GM19455 (cell line): ENCODE measurements around the gene RPL36.
A peak's percentile ranks its signal among the peaks of the same experiment; 100 is the strongest.

Source experiments
- ATAC-seq: cut with Tn5 transposase; IDR thresholded peaks from one replicate; pipeline ENCODE4 v1.9.1; 2021; ENCODE audit not compliant: unreplicated experiment

Gene RPL36

GRCh38 chr19:5673752-5674151, 16.3 kb upstream of the RPL36 start:
- no peak for ATAC-seq

- no peak for ATAC-seq
Measured at GRCh38 chr19:5674714-5675113, 15.4 kb upstream of the RPL36 start.

GRCh38 chr19:5676105-5676771, 13.9 kb upstream of the RPL36 start:
- ATAC-seq = no peak

GRCh38 chr19:5676772-5677105, 13.4 kb upstream of the RPL36 start:
- no peak for ATAC-seq

GRCh38 chr19:5677136-5677535, 13.0 kb upstream of the RPL36 start:
- no peak for ATAC-seq

- ATAC-seq = no peak
Measured at GRCh38 chr19:5677580-5677979, 12.5 kb upstream of the RPL36 start.

GRCh38 chr19:5678071-5678718, 11.9 kb upstream of the RPL36 start:
- ATAC-seq = no peak

- ATAC-seq = no peak
Measured at GRCh38 chr19:5679289-5680083, 10.6 kb upstream of the RPL36 start.

GRCh38 chr19:5680084-5680436, 10.0 kb upstream of the RPL36 start:
- ATAC-seq = no peak

GRCh38 chr19:5680437-5681368, 9.4 kb upstream of the RPL36 start, which contains the start of the genes HSD11B1L and MICOS13:
Gene HSD11B1L (plus strand): TSS chr19:5681027. CDS start chr19:5684833, 3,806 bp downstream.
Gene MICOS13 (minus strand): TSS chr19:5680516. CDS start chr19:5680486, 30 bp downstream.
- peak; percentile 76 for ATAC-seq

GRCh38 chr19:5681391-5682106, 8.5 kb upstream of the RPL36 start:
- no peak for ATAC-seq

GRCh38 chr19:5682107-5682482, 8.0 kb upstream of the RPL36 start:
- ATAC-seq = no peak

GRCh38 chr19:5683177-5683886, 6.8 kb upstream of the RPL36 start:
- no peak for ATAC-seq

- no peak for ATAC-seq
Measured at GRCh38 chr19:5684694-5685430, 5.2 kb upstream of the RPL36 start.

- ATAC-seq = no peak
Measured at GRCh38 chr19:5686326-5686646, 3.8 kb upstream of the RPL36 start.

GRCh38 chr19:5686647-5687359, 3.3 kb upstream of the RPL36 start:
- ATAC-seq = peak; percentile 44

- ATAC-seq = no peak
Measured at GRCh38 chr19:5687360-5688198, 2.5 kb upstream of the RPL36 start.
